MCF 10A (cell line): ENCODE measurements around the gene CCDC127. TPM values are rescaled to one million over a fixed set of nuclear protein-coding genes. Genes with fewer than 3 reads are reported as not detected.
"Not testable (repeated sequence)": the region's sequence is repeated elsewhere in the genome, so short reads cannot be mapped to it uniquely, and the experiment has no call there.

Source experiments
- Bru-seq: library from RNA; stranded (reverse); fragments of 400-500 nt; gene quantifications from one replicate; lab custom pipeline; 2021; lab: Mats Ljungman, UMichigan
- BruChase-seq, 2 experiments: library from RNA; stranded (reverse); fragments of 400-500 nt; gene quantifications; one replicate each; lab custom pipeline; 2021; lab: Mats Ljungman, UMichigan
- BruUV-seq: library from RNA; stranded (reverse); fragments of 400-500 nt; replicated peaks from 2 replicates; lab custom pipeline; 2021; lab: Mats Ljungman, UMichigan
- CTCF ChIA-PET: fragments of 300-600 bp; sonication (Branson Sonifier 250); formaldehyde crosslinking; extraction: SDS; loops from one replicate; lab custom pipeline; 2021; ENCODE audit warnings: antibody characterized with exemption, inconsistent platforms; lab: Yijun Ruan, JAX
- POLR2A ChIA-PET: fragments of 300-600, 350-650 bp; sonication (Branson Sonifier 250); formaldehyde crosslinking; extraction: SDS; loops from one replicate; lab custom pipeline; 2020; ENCODE audit warnings: antibody characterized with exemption, inconsistent platforms; lab: Yijun Ruan, JAX
- DNase-seq: peaks from one replicate; pipeline ENCODE4 v3.0.0-alpha.2; 2018; ENCODE audit not compliant: unreplicated experiment
- H3K27ac Mint-ChIP-seq: one replicate; pipeline ENCODE4 v1.8.0; 2022; ENCODE audit warnings: mild to moderate bottlenecking, low read depth, mixed read lengths; ENCODE audit not compliant: unreplicated experiment
- H3K27me3 Mint-ChIP-seq: one replicate; pipeline ENCODE4 v1.8.0; 2022; ENCODE audit warnings: mixed read lengths; ENCODE audit not compliant: insufficient read depth, unreplicated experiment
- H3K36me3 Mint-ChIP-seq: one replicate; pipeline ENCODE4 v1.8.0; 2022; ENCODE audit warnings: mild to moderate bottlenecking, moderate library complexity, mixed read lengths; ENCODE audit not compliant: insufficient read depth, unreplicated experiment
- H3K4me1 Mint-ChIP-seq: one replicate; pipeline ENCODE4 v1.8.0; 2022; ENCODE audit warnings: mixed read lengths; ENCODE audit not compliant: insufficient read depth, unreplicated experiment
- H3K4me3 Mint-ChIP-seq: one replicate; pipeline ENCODE4 v1.8.0; 2022; ENCODE audit warnings: mild to moderate bottlenecking, moderate library complexity, mixed read lengths; ENCODE audit not compliant: unreplicated experiment
- H3K9me3 Mint-ChIP-seq: one replicate; pipeline ENCODE4 v1.8.0; 2022; ENCODE audit warnings: mixed read lengths; ENCODE audit not compliant: unreplicated experiment
- CTCF ChIP-seq: fragments of 200-600 bp; IDR thresholded peaks from one replicate; pipeline ENCODE4 v1.8.0; 2022; ENCODE audit warnings: antibody characterized with exemption, mild to moderate bottlenecking; ENCODE audit not compliant: unreplicated experiment
- intact Hi-C: fragments of 100-400 bp; cut with micrococcal nuclease; formaldehyde crosslinking; loops from 2 replicates; pipeline ENCODE4 v1.14.1; 2022
- long read RNA-seq: library from polyadenylated mRNA; stranded (forward); transcript quantifications from one replicate; pipeline ENCODE4 v2.0.0, GENCODE V29; 2022
- total RNA-seq: library from RNA; stranded (reverse); gene quantifications from 2 replicates; pipeline ENCODE4 v1.2.3, GENCODE V29; 2022

Gene CCDC127
- total RNA-seq: 4.5 and 5.8 TPM in 2 replicates
- Bru-seq, nascent RNA: percentile 54 among the genes with signal in this experiment
- BruChase-seq, experiment 1, labeled RNA remaining after a 6-hour chase: percentile 79 among the genes with signal in this experiment
- BruChase-seq, experiment 2, labeled RNA remaining after a 2-hour chase: percentile 78 among the genes with signal in this experiment
- long read RNA-seq, full-length matches to known transcripts: 24 of 27 reads
- long read RNA-seq, partial matches to known transcripts: 0 of 27 reads
- long read RNA-seq, other reads (novel, unspliced or antisense): 3 of 27 reads

GRCh38 chr5:217494-218456 lies at the start of gene CCDC127, which contains the start of gene SDHA:
Gene CCDC127, minus strand, starts transcription at chr5:218153. Its CDS starts 1,304 bp downstream, at chr5:216849.
Gene SDHA, plus strand, starts transcription at chr5:218320. Its CDS starts 36 bp downstream, at chr5:218356.
- TSS peak; percentile 46 for BruUV-seq
- H3K4me3 Mint-ChIP-seq: peak within 1 kb of the TSS; percentile 84
- H3K9me3 Mint-ChIP-seq, H3K27me3 Mint-ChIP-seq: not testable (repeated sequence)
- H3K27ac Mint-ChIP-seq: peak within 1 kb of the TSS; percentile 77
- intact Hi-C loops: loop anchor here (2.0 kb wide), 1 partner anchor 29 kb away; no protein-coding TSS in a partner anchor
- peaks cover 26% of the 10 kb centered on the region for H3K36me3 Mint-ChIP-seq
- DNase-seq: peak; percentile 91
- peaks cover 15% of the 10 kb centered on the region for H3K4me1 Mint-ChIP-seq
- TF ChIP-seq CTCF: peak; percentile 20
- CTCF ChIA-PET: interaction anchor here (0.6 to 0.9 kb wide), 3 partner anchors 10 to 1816 kb away, joined by 3 to 4 read pairs (median 3); partner anchors contain the start of gene PDCD6
- POLR2A ChIA-PET: interaction anchor here (0.6 to 3.0 kb wide), 12 partner anchors 8 to 1112 kb away, joined by 3 to 29 read pairs (median 4); partner anchors contain the start of genes LRRC14B and PDCD6

- H3K9me3 Mint-ChIP-seq: no peaks in the 10 kb centered on the region
- DNase-seq: no peak
- intact Hi-C loops: no loop called here
- H3K36me3 Mint-ChIP-seq: peaks cover 25% of the 10 kb centered on the region
- no peak overlapping the region for H3K4me3 Mint-ChIP-seq
- POLR2A ChIA-PET: no interaction called here
- TF ChIP-seq CTCF: no peak
- no peak overlapping the region for H3K27ac Mint-ChIP-seq
- peaks cover 16% of the 10 kb centered on the region for H3K4me1 Mint-ChIP-seq
- H3K27me3 Mint-ChIP-seq: no peaks in the 10 kb centered on the region
- BruUV-seq: no TSS peak
- CTCF ChIA-PET: no interaction called here
These were observed 49.8 kb upstream of the CCDC127 start for GRCh38 chr5:267716-268115.

- H3K4me3 Mint-ChIP-seq, intact Hi-C loops, POLR2A ChIA-PET, DNase-seq, H3K27me3 Mint-ChIP-seq, H3K9me3 Mint-ChIP-seq, BruUV-seq, H3K27ac Mint-ChIP-seq: not testable (repeated sequence)
- Mint-ChIP-seq H3K36me3 (peaks cover 24% of the 10 kb centered on the region), H3K4me1 (peaks cover 16% of the 10 kb centered on the region)
- CTCF ChIA-PET: interaction anchor here (0.7 kb wide), 1 partner anchor 110 kb away, joined by 3 read pairs; no protein-coding TSS in a partner anchor
These were observed 48.5 kb upstream of the CCDC127 start for GRCh38 chr5:266311-267026.

- peaks cover 10% of the 10 kb centered on the region for H3K4me1 Mint-ChIP-seq
- H3K36me3 Mint-ChIP-seq: peaks cover 17% of the 10 kb centered on the region
- no peak overlapping the region for H3K4me3 Mint-ChIP-seq
- no peaks in the 10 kb centered on the region for H3K27me3 Mint-ChIP-seq
- no peaks in the 10 kb centered on the region for H3K9me3 Mint-ChIP-seq
- CTCF ChIA-PET: interaction anchor here (0.7 kb wide), 1 partner anchor 45 kb away, joined by 3 read pairs; no protein-coding TSS in a partner anchor
- intact Hi-C loops: no loop called here
- POLR2A ChIA-PET: no interaction called here
- peak overlapping the region; percentile 89 for H3K27ac Mint-ChIP-seq
- BruUV-seq: no TSS peak
- no peak for DNase-seq
- no peak for TF ChIP-seq CTCF
These were observed 46.4 kb upstream of the CCDC127 start for GRCh38 chr5:264338-264737.

GRCh38 chr5:263275-263974 lies 45.5 kb upstream of the CCDC127 start:
- H3K9me3 Mint-ChIP-seq, H3K4me1 Mint-ChIP-seq, CTCF ChIA-PET, intact Hi-C loops, H3K27me3 Mint-ChIP-seq: not testable (repeated sequence)
- peak overlapping the region; percentile 89 for H3K27ac Mint-ChIP-seq
- DNase-seq: peak; percentile 86
- POLR2A ChIA-PET: interaction anchor here (0.7 to 1.1 kb wide), 2 partner anchors 46 to 102 kb away, joined by 3 to 4 read pairs; partner anchors contain the start of genes CCDC127 and SDHA
- TSS peak; percentile 45 for BruUV-seq
- peaks cover 21% of the 10 kb centered on the region for H3K36me3 Mint-ChIP-seq
- peak overlapping the region; percentile 20 for H3K4me3 Mint-ChIP-seq
